SK-N-MC (cell line): ENCODE results near the gene RBM20.

ENCODE experiments used
- EZH2 ChIP-seq: fragments of 200-600 bp; sonication (generic); IDR thresholded peaks from one replicate; pipeline ENCODE4 v1.6.1; 2017; ENCODE audit warnings: antibody characterized with exemption
- FOXP2 ChIP-seq: optimal IDR thresholded peaks from 2 replicates; pipeline ENCODE3; 2011; ENCODE audit warnings: mild to moderate bottlenecking, moderate library complexity; ENCODE audit not compliant: insufficient read depth; ENCODE audit errors: extremely low read length, control extremely low read depth
- POLR2AphosphoS5 ChIP-seq: IDR thresholded peaks from 2 replicates; pipeline ENCODE4 v1.6.1; 2012; ENCODE audit warnings: mild to moderate bottlenecking, low read depth, low read length, borderline replicate concordance

- TF ChIP-seq EZH2 = no peak
- no peak for TF ChIP-seq POLR2AphosphoS5
- no peak for TF ChIP-seq FOXP2
Measured at GRCh38 chr10:110659558-110659957, 15.4 kb downstream of the RBM20 start.
